Upper lobe of left lung (tissue), 6 donors: ENCODE results near the gene PRKCH. TPM values are rescaled to one million over a fixed set of nuclear protein-coding genes. Genes with fewer than 3 reads are reported as not detected.

ENCODE experiments used
- ATAC-seq, 2 donors: fragments of 200-7000 bp; cut with Tn5 transposase; one replicate each; pipeline ENCODE4 v1.9.1; 2022; ENCODE audit warnings: mild to moderate bottlenecking in 2 of 2, moderate library complexity in 2 of 2; ENCODE audit not compliant: low FRiP score in 2 of 2
- DNase-seq, 2 donors: peaks; one replicate each; pipeline ENCODE4 v3.0.0-alpha.2; 2019 to 2020
- H3K27ac ChIP-seq, 4 donors: fragments of 200-600 bp; sonication (generic); one replicate each; pipeline ENCODE4 v1.5.1; 2016 to 2019
- H3K27me3 ChIP-seq, 4 donors: fragments of 200-600 bp; sonication (generic); one replicate each; pipeline ENCODE4 v1.5.1; 2017 to 2019
- H3K36me3 ChIP-seq, 4 donors: fragments of 200-600 bp; sonication (generic); one replicate each; pipeline ENCODE4 v1.5.1; 2016 to 2019
- H3K4me1 ChIP-seq, 4 donors: fragments of 200-600 bp; sonication (generic); one replicate each; pipeline ENCODE4 v1.5.1; 2018 to 2019
- H3K4me3 ChIP-seq, 4 donors: fragments of 200-600 bp; sonication (generic); one replicate each; pipeline ENCODE4 v1.5.1; 2017 to 2019; ENCODE audit warnings: mild to moderate bottlenecking in 2 of 4, moderate library complexity in 1 of 4
- H3K9me3 ChIP-seq, 4 donors: fragments of 200-600 bp; sonication (generic); one replicate each; pipeline ENCODE4 v1.5.1; 2018 to 2019
- CTCF ChIP-seq, 6 experiments: fragments of 450-650 bp in 4 of 6; fragments of 200-600 bp in 2 of 6; sonication (generic) in 2 of 6; IDR thresholded peaks; one replicate each; pipeline ENCODE4 v1.5.1; 2016 to 2019; ENCODE audit warnings: antibody characterized with exemption in 6 of 6
- EP300 ChIP-seq, 4 donors: sonication (generic); formaldehyde crosslinking; IDR thresholded peaks; one replicate each; pipeline ENCODE4 v1.5.1; 2017; ENCODE audit warnings: antibody characterized with exemption in 4 of 4, control low read depth in 2 of 4
- POLR2A ChIP-seq, 4 donors: fragments of 450-650 bp; IDR thresholded peaks; one replicate each; pipeline ENCODE4 v1.5.1; 2016 to 2017; ENCODE audit warnings: antibody characterized with exemption in 4 of 4, mild to moderate bottlenecking in 2 of 4
- POLR2AphosphoS5 ChIP-seq, 2 donors: sonication (generic); formaldehyde crosslinking; IDR thresholded peaks; one replicate each; pipeline ENCODE4 v1.5.1; 2017; ENCODE audit warnings: antibody characterized with exemption in 2 of 2
- WGBS, 2 donors: methylation state at CpG; one replicate each; pipeline ENCODE4 v1.1.5; 2017 to 2018; 5-methylcytosine and 5-hydroxymethylcytosine counted together
- total RNA-seq, 6 donors: library from RNA; depleted of rRNA in 4 of 6; stranded (reverse); fragments of >200 nt in 4 of 6; gene quantifications; one replicate each; pipeline versions ENCODE4 v1.1.0 to v1.2.1, GENCODE V29; 2016 to 2021
- donor health status: DM: no; HTN: no; CAD: no; lungs with moderate emphysema.
- donor health status: DM: no; HTN: yes; CAD: no; lungs with severe emphysema.

The PRKCH gene
- total RNA-seq, 6 donors from 2014 or later = 54.0 to 102 (median 76.6) TPM

- Histone ChIP-seq H3K4me3 (no peak overlapping the region), H3K9me3 (no peaks in the 10 kb centered on the region), H3K4me1 (peaks cover 33 to 42% (median 34%) of the 10 kb centered on the region in 4 donors), H3K27me3 (no peaks in the 10 kb centered on the region), H3K36me3 (no peaks in the 10 kb centered on the region), H3K27ac (peak overlapping the region; percentile 26 to 69 (median 60))
- TF ChIP-seq EP300 (IDR thresholded peaks at IDR 0.05) (no peak), POLR2AphosphoS5 (IDR thresholded peaks at IDR 0.05) (no peak), CTCF (IDR thresholded peaks at IDR 0.05) (no peak), POLR2A (IDR thresholded peaks at IDR 0.05) (no peak)
- ATAC-seq (no peak), DNase-seq (no peak)
- WGBS, 2 donors = 45 to 54% methylated on average over 7 of the region's 7 CpGs
These were observed 181.9 kb downstream of the PRKCH start for GRCh38 chr14:61503167-61503801.

GRCh38 chr14:61504901-61505300, 183.5 kb downstream of the PRKCH start:
- TF ChIP-seq POLR2AphosphoS5 (IDR thresholded peaks at IDR 0.05) (no peak), POLR2A (IDR thresholded peaks at IDR 0.05) (no peak), EP300 (IDR thresholded peaks at IDR 0.05) (no peak), CTCF (IDR thresholded peaks at IDR 0.05) (no peak)
- H3K4me1 ChIP-seq = peaks cover 18 to 28% (median 19%) of the 10 kb centered on the region in 4 donors
- H3K27me3 ChIP-seq = no peaks in the 10 kb centered on the region
- ATAC-seq (no peak), DNase-seq (no peak)
- no peaks in the 10 kb centered on the region for H3K9me3 ChIP-seq
- 86 to 87% methylated on average over 2 of the region's 2 CpGs for WGBS, 2 donors
- no peaks in the 10 kb centered on the region for H3K36me3 ChIP-seq
- H3K4me3 ChIP-seq = no peak overlapping the region
- H3K27ac ChIP-seq = no peak overlapping the region

- no peak for DNase-seq
- WGBS, 2 donors = 91 to 93% methylated on average over 8 to 9 of the region's 9 CpGs
- TF ChIP-seq POLR2AphosphoS5 (IDR thresholded peaks at IDR 0.05) = no peak
- no peak for TF ChIP-seq CTCF (IDR thresholded peaks at IDR 0.05)
- no peak for TF ChIP-seq POLR2A (IDR thresholded peaks at IDR 0.05)
- no peak for TF ChIP-seq EP300 (IDR thresholded peaks at IDR 0.05)
- peaks cover 14 to 36% (median 18%) of the 10 kb centered on the region in 4 donors for H3K4me1 ChIP-seq
- no peaks in the 10 kb centered on the region for H3K9me3 ChIP-seq
- H3K27me3 ChIP-seq = no peaks in the 10 kb centered on the region
- ATAC-seq = peak in 1 of 2 donors; percentile 36
- no peaks in the 10 kb centered on the region for H3K36me3 ChIP-seq
- no peak overlapping the region for H3K4me3 ChIP-seq
- no peak overlapping the region for H3K27ac ChIP-seq
These were observed 184.7 kb downstream of the PRKCH start for GRCh38 chr14:61505815-61506809.

GRCh38 chr14:61508526-61508925, 187.1 kb downstream of the PRKCH start:
- Histone ChIP-seq H3K4me3 (no peak overlapping the region), H3K36me3 (no peaks in the 10 kb centered on the region), H3K27me3 (no peaks in the 10 kb centered on the region), H3K27ac (no peak overlapping the region), H3K9me3 (no peaks in the 10 kb centered on the region), H3K4me1 (peaks cover 5 to 34% (median 18%) of the 10 kb centered on the region in 4 donors)
- no peak for DNase-seq
- no peak for ATAC-seq
- 50 to 81% methylated on average over 2 of the region's 2 CpGs for WGBS, 2 donors
- TF ChIP-seq POLR2AphosphoS5 (IDR thresholded peaks at IDR 0.05) (no peak), CTCF (IDR thresholded peaks at IDR 0.05) (no peak), POLR2A (IDR thresholded peaks at IDR 0.05) (no peak), EP300 (IDR thresholded peaks at IDR 0.05) (no peak)
